ENCODE data around the gene PEPD.

Gene PEPD

GRCh38 chr19:33395561-33396550 lies 125.7 kb downstream of the PEPD start:
- no peak for DNase-seq (ENCODE audit: low read depth)

DNA sequence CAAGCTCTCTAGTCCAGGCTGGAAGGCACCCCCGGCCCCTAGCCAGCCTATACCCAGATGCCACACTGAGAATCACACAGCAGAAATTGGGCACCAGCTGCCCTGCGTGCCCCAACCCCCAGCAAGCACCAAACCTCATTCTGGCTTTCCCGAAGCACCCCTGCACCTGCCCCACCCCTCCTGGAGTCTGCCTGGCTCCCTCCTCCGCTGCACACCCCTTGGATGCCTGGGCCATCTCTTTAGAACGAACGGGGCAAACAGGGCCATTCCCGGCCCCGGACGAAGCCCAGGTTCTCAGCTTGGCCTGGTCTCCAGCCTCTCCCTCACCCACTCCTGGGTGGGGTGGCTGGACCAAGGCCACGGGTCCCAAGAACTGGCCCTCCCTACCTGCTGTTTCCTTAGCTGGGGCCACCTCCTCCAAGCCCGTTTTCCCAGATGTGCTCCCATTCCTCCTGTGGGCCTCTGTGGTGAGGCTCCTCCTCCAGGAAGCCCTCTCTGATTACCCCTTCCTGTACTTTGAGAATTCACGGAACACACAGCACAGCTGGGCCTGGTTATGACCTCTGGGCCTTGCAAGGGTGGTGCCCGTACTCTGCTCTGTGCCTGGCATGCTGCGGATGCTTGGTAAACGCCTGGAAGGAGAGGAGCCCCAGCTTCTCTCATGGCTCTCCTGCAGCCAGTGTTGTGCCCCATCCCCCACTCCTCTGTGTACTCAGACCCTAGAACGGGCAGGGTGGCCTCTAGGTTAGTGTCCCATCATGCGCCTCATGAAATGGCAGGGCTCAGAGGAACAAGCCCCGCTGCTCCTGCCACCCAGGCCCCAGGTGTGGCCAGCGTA lies 126.6 kb downstream of the PEPD start:
- DNase-seq (ENCODE audit: low read depth) = no peak

DNA sequence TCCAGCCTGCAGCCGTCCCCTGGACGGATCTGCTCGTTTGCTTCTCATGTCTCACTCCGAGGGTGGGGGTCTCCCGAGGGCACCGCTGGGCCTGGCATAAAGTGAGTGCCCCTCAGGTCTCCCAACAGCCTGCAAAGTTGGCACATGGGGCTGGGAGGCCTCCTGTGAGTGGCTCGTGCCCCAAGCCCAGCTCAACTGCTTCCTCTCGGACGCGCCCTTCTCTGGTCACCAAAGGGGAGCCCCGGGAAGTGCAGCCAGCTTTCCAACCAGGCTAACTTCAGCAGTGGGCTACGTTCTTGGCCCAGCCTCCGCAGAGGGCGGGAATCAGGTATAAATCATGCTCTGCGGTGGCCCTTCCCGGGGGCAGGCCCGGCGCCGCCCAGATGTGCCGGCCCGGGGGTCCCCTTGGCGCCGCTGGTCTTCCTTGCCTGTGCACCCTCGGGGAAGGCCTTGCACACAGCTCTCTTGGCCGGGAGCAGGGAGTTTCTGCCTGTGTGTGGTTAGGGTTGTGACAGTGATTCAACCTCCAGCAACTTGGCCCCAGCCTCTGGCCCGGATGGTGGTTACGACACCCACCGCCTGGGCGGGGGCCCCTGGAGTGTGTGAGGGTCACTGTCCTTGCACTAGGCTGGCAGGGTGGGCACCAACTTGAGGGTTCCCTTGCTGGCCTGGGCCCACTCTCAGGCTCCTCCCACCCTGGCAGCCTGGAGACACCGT lies 127.4 kb downstream of the PEPD start:
- DNase-seq (ENCODE audit: low read depth) = peak; percentile 70

- DNase-seq (ENCODE audit: low read depth) = no peak
These were observed 128.1 kb downstream of the PEPD start for GRCh38 chr19:33393286-33394005.

- DNase-seq (ENCODE audit: low read depth) = no peak
These were observed 129.0 kb downstream of the PEPD start for GRCh38 chr19:33392341-33393285.

DNA sequence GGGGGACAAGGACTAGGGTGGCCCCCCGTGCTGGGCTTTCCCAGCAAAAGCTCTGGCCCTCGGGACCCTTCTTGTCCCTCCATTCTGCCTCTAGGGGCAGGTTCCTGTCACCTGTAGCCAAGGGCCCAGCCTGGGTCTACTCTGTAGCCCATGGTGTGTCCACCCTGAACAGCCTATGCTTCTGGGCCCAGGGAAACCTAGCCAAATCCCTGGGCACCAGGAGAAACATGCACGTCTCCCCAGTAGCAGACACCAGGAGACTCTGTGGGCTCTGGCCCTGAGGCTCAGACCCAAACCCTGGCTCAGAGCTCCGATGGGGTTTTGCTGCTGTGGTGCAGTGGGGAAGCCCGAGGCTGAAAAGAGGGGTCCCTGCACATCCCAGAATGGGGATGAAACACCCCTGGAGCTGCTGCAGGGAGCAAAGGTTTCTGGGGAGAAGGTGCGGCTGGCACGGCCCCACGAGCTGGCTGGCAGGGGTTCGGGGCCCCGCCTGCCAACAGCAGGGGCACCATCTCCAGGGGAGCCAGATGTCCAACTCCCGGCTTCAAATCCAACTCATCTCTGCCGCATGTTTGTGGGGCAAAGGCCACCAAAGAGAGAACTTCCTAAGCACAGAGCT lies 129.9 kb downstream of the PEPD start:
- no peak for DNase-seq (ENCODE audit: low read depth)

DNA sequence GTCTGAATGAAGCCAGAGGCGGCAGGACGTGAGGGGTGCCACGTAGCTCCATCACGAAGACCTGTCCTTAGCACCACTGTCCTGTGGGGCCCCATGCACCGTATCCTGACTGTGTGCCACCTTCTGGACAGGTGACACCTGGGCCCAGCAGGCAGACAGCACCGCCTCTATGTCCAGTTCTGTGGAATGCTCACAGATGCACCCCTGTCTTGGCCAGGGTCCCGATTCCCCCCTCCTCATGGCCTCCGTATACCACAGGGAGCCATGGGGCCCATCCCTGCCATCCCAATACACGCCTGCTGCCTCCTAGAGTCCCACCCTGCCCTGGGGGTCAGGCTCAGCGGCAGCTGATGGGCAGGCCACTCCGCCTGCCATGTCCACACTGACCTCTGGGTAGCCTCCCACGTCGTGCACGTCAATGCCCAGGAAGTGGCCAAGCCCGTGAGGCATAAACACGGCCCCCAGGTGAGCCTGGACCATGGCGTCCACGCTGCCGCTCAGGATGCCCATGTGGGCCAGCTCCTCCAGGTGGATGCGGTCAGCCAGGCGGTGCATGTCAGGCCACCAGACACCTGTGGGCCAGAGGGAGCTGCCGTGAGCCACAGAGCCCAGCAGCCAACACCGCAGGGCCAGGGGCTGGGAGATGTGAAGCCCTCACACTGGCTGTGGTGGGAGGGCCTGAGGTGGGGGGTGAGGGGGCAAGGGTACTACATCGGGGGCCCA lies 130.5 kb downstream of the PEPD start:
- DNase-seq (ENCODE audit: low read depth) = no peak

GRCh38 chr19:33390101-33390907 lies 131.3 kb downstream of the PEPD start:
- no peak for DNase-seq (ENCODE audit: low read depth)

GRCh38 chr19:33389421-33390100 lies 132.0 kb downstream of the PEPD start:
- DNase-seq (ENCODE audit: low read depth) = no peak

DNA sequence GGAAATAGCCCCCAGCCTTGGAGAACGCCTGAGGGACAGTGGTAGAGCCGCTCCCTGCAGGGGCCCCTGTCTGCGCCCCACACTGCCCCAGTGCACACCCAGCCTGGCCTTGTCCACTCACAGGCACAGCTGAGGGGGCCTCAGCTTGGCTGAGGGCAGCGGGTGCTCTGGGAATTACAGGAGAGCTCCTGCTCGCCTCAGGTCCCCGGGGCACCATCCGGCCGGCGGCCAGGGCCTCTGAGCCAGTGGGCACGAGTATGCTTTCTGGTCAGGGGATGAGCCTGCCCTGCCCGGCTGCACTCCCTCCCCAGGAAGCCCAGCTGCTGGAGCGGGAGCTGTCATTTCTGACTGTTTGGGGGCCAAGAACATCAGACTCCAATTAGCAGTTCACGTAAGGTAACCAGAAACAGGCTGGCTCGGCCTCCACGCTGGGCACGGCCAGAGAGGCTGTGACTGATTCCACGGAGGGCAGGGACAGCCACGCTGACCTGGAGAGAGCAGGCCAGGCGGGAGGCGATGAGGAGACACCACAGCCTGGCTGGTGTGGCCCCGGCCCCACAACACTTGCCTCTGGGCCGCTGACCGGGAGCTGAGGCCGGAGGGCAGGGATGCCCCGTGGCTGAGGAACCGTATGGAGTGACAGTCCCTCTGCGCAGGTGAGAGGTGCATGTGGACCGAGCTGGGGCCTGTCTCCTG lies 132.7 kb downstream of the PEPD start:
- DNase-seq (ENCODE audit: low read depth) = no peak

DNA sequence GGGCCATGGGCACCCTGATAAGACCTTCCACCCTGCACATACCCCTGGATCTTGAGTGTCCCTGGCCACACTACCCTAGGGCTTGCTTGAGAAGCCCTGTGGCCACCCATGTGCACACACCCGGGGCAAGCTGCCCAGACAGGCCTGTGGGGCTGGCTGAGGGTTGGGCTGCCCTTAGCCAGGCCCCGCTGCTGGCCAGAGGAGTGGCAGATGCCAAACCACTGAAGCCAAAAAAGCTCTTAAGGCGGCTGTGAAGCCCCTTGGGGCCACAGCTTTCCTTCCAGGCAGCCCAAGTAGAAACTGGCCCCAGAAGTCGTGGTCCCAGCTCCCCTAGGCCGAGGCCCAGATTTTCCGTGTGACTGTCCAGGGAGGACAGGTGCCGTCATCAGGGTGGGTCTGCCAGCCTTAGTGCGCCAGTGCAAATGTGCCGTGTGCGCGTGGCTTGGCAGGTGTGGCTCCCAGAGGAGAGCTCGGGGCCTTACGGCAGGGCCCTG lies 133.3 kb downstream of the PEPD start:
- no peak for DNase-seq (ENCODE audit: low read depth)

GRCh38 chr19:33387351-33388230 lies 134.0 kb downstream of the PEPD start:
- no peak for DNase-seq (ENCODE audit: low read depth)

DNA sequence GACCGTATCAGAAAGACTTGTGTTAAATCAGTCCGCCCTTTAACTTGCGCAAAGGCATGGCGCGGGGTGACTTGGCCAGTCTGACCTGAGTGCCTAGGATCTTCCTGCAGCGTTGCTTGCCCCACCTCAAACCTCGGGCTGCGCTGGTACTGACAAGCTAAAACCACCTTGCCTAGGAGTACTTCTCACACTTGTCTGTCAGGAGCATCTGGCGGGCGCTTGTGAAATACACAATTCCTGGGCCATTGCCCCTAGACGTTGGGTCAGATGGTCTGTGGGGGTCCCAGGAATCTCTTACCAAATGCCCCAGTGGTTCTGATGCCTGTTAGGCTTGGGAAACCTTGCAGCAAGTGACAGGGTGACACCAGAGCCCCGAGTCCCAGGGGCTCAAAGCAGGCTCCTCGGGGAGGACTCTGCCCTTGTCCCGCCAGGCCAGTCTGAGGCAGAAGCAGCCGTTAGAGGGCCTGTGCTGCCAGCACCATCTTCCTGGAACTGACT lies 135.2 kb downstream of the PEPD start:
- DNase-seq (ENCODE audit: low read depth) = no peak

- no peak for DNase-seq (ENCODE audit: low read depth)
These were observed 135.6 kb downstream of the PEPD start for GRCh38 chr19:33385956-33386355.

- no peak for DNase-seq (ENCODE audit: low read depth)
These were observed 136.6 kb downstream of the PEPD start for GRCh38 chr19:33384983-33385382.
